NCI-H1048 (cell line): Measurements from ENCODE around the gene GABBR2.

Experiments
- DNase-seq: peaks from one replicate; lab custom pipeline; 2025; lab: John Stamatoyannopoulos, UW

Gene GABBR2

GRCh38 chr9:98342820-98343210 lies 365.9 kb downstream of the GABBR2 start:
- no peak for DNase-seq

GRCh38 chr9:98342098-98342819 lies 366.5 kb downstream of the GABBR2 start:
- no peak for DNase-seq

DNA sequence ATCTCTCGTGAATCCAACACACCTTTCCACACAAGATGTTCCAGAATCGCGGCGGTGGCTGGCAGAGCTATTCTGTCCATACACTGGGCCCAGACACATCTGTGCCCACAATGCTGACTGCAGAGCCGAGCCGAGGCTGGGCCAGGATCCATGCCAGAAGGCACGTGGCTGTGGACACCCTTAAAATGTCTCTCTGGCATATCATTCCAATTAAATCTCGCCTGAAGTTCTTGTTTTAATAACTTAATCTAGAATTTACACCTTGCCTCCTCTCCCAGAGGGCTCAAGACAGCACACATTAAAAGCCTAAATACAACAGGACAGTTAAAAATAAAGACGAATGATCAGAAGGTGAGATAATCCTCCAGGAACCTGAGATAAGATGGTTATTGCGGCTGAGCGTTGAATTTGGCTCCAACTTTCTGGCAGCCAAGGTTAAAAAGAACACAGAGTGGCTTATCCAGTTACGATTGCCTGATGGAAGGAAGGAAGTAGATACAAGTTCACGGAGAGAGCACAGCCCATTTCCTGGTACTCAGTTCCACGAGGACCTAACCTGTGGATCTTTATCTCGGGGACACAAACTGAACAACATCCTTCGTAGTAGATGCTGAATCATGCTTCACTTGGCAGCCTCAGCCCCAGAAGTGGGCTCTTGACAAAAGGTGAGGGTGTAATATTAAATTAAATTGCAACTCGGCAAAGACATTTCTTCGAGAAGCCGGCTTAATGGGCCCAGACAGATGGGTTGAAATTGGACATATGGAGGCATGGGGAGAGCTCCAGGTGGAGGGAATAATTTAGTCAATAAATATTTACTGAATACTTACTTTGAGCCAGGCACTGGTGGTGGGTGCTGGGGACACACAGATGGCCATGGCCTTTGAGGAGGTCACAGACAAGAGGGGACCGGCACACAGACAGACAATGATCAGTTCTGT lies 367.3 kb downstream of the GABBR2 start:
- DNase-seq: no peak

DNA sequence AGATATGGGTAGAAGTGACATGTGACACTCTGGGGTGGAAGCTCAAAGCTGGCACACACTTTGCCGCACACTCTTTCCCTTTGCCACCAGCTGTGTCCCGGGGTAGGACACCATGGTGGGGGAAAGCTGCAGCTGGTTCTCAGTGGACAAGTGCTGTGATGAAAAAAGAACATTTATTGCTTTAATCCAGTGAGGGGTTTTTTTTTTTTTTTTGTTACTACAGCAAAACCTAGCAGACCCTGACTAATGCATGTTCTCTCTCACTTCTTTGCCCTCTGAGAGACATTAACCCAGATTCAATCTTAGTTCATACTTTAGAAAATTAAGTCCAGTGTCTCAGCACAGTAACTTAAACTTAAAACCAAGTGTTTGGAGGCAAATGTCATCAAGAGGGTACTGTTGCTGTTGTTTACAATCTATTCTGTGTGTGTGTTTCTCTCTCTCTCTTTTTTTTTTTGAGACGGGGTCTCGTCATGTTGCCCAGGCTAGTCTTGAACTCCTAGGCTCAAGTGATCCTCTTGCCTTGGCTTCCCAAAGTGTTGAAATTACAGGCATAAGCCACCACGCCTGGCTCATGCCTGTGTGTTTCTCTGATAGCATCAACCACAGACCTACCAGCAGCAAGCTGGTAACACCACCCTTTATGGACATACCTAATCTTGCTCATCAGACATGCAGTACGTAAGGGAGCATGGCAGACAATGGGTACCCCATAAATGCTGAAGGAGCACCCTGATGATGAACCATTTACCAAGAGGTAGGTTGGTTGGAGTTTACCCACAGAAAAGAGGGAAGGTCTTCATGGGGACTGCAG lies 368.5 kb downstream of the GABBR2 start:
- no peak for DNase-seq

- no peak for DNase-seq
Observed at GRCh38 chr9:98335661-98336060, 373.1 kb downstream of the GABBR2 start.

GRCh38 chr9:98334796-98335195 lies 373.9 kb downstream of the GABBR2 start:
- no peak for DNase-seq

DNA sequence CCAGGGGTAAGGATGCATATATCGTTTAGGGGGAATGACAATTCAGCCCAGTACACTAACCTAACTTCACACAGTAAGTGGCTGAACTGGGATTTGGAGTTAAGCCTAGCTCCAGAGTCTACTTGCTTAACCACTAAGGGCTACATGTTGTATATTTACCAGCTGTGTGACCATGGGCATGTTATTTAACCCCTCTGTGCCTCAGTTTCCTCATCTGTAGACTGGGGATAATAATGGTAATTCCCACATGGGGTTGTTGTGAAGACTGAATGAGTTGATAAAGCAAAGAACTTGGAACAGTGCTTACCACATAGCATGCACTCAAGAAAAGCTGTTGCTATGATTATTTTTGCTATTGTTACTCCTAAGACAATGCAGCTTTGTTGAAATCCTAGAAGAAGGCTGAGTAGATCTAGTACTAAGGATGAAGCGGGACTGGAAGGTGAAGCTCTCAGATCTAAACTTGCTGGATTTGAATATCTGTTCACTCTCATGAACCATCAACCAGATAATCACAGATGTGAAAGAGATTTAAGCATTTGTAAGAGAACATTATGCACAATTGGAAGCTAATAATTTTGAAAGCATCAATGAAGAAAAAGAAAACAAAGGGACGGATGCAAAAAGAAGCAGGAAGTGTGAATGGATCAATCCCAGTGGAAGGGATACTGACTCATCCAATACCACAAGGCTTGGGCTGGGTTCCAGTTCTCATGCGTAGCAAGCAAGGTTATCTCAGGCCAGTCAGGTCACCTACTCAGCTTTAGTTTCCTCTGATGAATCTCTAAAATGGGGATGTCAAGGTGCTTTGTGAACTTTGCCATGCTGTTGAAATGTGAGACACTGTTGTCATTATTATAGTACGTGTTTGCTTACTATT lies 374.8 kb downstream of the GABBR2 start:
- no peak for DNase-seq

DNA sequence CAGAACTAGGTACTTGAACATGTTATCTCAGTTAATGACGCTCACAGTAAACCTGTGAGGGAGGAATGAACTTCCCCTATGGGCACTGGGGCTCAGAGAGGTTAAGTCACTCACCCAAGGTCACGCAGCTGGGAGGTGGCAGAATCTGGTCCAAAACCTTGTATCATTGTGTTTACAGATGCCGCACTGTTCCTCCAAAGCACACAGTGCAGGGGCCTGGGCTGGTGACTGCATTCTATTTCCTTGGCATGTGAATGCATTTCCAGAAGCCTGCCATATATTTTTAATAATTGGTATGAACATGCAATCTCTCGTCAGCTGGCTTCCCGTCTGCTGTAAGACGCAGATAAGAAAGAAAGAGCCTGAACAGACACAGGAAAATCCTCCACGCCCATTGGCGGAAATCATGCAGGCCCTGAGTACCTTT lies 376.3 kb downstream of the GABBR2 start:
- DNase-seq: no peak

DNA sequence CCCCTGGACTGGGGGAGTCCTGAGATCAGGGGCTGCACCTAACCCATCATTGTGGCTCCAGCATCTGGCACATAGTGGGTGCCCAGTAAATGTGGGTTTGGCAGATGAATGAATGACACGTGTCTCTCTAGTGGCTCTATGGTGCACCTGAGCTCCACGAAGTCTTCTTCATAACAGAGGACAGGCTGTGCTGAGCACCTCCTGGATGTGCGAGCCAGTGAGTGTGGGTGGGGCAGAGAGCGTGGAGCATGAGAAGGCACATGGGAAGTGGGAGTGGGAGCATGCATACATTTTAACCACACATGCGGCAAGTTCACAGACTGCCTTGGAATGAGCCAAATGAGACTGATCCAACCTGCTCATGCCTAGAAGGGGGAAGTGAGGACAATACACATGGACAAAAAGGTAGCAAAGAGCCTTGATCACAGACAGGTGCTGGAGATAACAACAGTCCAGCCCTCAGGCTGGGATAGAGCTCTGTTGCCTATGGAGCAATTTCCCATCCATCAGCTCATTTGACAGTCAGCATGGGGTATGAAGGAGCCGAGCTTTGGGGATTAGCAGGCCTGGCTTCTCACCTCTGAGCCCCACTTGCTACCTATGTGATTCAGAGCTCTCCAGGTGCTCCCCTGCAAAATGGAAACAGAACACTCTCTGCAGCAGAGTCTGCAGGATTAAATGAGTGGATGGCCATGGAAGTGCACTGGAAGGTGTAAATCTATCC lies 377.0 kb downstream of the GABBR2 start:
- DNase-seq: no peak

- no peak for DNase-seq
Observed at GRCh38 chr9:98330831-98331230, 377.9 kb downstream of the GABBR2 start.

DNA sequence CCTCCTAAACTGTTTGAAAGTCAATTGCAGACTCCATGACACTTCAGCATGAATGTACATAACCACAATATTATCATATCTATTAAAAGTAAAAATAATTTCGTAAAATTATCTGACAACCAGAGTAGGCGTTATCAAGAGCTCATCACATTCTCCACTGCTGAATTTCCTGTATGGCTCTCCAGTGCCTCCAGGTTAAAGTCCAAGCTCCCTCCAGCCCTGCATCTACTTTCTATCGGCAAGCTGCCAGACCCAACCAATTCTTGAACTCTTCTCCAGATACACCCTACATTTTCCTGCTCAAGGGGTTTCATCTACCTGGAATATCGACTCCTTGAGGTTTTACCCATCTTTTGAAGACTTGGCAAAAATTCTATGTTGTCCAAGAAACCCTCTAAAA lies 378.8 kb downstream of the GABBR2 start:
- no peak for DNase-seq

DNA sequence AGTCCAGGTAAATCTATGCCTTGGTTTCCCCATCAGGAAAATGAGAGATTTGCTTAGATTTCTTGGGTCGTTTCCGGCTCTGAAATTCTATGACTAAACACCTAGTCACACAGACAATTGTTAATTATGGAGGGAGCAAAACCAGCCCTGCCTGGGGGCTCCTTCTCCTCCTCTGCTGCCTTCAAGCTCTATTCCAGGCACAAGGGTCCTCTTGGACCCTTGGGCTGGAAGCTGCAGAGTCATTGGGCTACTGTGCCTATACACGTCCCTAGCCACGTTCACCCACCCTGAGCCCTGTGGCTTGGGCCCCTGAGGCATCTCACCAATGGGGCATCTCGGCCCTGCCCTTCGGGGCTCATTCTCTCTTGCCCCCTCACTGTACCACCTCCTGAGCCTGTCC lies 379.5 kb downstream of the GABBR2 start:
- no peak for DNase-seq

GRCh38 chr9:98328770-98329169 lies 380.0 kb downstream of the GABBR2 start:
- no peak for DNase-seq

DNA sequence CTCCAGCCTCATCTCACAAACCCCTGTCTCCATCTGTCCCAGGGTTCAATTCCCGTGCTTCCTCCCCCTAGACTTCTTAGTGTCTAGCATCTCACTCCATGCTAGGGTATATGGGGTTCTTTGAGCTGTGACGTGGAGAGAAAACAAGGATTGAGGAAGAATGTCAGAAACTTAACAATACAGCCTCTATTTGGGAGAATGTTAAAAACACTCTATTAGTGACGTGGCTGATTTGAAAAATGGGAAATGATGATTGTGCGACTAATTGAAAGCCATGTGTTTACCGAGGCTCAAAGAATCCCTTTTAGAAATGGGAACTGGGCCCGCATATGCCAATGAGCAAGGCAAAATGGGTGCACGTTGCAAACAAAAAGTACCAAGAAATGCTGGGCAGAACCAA lies 380.6 kb downstream of the GABBR2 start:
- DNase-seq: no peak

DNA sequence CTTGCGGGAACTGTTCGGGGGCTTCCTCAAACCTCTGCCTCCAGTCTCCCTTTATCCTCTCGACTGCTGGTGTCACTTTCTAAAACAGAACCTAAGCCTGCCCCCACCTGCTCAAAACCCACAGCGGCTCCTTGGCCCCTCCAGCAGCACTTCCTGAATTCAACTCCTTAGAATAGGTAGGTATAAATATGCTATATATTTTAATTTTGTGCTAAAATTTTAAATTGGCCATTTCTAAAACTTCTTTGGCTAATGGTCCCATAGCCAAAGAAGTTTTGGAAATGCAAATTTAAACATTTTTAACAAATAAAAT lies 381.5 kb downstream of the GABBR2 start:
- no peak for DNase-seq

DNA sequence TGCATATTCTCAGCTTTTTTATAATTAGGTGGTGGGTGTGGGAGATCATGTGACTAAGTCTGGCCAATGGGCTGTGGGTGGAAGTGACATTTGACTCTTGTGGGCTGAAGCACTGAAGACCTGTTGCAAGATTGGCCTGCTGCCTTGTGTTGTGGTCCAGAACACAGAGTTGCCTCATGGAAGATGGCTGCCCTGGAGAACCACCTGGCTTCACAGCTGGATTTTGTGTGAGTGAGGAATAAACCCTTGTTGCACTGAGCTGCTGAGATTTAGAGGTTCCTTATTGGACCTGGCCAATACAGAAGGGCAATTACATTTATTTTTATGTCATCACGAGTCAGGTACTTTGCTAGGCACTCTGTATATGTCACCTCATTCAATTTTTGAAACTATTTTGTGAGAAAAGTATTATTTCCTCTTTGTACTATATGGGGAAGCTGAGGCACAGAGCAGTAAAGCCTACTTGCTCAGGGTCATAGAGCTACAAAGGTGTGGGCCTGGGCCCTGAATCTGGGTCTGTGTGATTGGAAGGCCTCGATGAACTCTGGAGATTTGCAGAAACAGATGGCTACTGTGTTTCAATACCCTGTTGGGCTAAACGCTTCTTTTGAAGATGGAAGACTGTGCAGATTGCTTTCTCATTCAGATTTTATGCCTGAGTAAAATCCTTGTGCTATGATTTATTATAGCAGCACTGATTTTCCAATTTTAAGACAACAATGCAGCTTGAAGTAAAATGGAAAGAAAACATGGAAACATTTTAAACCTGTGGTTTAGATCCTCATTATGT lies 382.1 kb downstream of the GABBR2 start:
- DNase-seq: no peak

DNA sequence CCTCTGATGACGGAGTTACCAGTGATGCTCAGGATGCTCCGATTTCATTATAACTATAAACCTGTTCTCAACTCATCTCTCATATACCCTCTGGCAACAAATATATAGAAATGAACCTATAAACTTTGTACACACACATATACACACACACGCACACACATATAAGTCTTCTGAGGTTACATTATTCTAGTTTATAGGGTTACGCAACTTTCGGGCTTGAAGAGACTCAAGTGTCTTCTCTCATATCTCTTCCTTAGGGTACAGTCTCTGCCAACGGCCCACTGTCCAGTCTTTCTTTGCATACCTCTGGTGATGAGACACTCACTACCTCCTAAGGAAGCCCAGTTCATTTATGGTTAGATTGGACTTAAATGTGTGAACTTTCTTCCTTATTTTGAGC lies 383.9 kb downstream of the GABBR2 start:
- DNase-seq: no peak

GRCh38 chr9:98323831-98324135 lies 385.0 kb downstream of the GABBR2 start:
- DNase-seq: no peak

DNA sequence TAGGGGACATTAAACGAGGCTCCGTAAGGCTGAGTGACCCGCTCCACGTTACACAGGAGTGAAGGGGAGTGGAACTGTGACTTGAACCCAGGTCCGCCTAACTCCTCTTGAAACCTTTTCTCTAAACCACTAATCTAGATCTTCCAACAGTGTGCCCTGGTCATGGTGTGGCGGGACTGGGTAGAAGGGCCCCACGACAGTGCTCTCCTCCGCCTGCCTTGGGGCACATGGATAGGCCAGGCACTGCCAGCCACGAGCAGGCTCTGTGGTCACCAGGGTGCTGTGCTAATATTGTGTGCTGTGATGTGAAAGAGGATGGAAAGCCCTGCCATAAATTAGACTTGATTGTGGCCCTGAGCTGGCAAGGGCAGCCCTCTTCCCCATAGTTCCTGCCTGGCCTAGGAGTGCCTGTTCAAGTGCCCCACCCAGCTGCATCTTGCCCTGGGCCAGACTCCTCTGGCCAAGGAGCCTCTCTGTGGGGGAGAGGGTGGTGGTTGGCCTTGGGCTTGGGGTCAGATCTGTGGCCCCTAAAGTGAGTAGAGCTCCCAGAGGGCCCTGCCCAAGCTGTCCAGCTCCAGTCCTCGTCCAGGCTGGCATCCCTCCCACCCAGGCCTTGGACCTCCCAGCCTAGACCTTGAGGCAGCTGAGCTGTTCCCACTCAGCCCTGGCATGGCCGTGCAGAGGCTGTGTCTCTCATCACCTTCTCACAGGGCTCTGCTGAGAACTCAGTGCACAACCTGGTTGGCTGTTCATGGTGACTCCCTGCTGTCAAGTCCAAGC lies 385.5 kb downstream of the GABBR2 start:
- DNase-seq: no peak

GRCh38 chr9:98321269-98321668 lies 387.5 kb downstream of the GABBR2 start:
- DNase-seq: no peak
